HG02852 (cell line): ENCODE data around the gene ZNF2.
"Not testable (repeated sequence)": the region's sequence is repeated elsewhere in the genome, so short reads cannot be mapped to it uniquely, and the experiment has no call there.

Experiments used
- ATAC-seq: cut with Tn5 transposase; IDR thresholded peaks from one replicate; pipeline ENCODE4 v1.9.1; 2021; ENCODE audit warnings: mild to moderate bottlenecking, moderate library complexity; ENCODE audit not compliant: unreplicated experiment

Gene ZNF2

DNA sequence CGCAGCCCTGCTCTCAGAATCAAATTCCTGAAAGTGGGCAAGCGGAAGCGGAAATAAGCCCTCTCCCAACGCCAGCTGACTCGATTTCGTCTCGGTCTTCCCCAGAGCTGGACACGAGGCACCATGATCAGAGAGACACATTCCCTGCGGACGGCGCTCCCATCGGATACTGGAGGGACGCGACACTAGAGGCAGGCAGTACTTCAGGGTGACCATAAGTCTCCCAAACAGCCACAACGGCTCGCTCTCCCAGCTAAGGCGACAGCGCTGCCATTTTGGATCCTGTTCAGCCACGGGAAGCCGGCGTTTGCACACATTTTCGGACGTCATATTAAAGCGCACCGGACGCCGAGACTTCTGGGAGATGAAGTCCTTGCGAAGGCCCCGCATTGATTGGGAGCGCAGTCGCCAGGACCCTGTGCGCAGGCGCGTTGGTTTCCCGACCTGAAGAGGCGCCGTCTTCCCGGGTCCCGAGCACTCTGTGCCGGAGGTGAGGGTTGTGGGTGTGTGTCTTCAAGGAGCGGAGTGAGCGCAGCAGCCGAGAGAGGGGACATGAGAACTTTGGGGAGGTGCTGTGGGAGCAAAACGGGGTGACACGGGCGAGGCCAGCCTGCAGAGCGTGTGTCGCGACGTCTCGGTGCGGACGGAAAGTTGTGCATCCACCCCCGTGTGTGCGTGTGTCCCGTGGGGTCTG, at the start of gene ZNF2:
TSS of gene ZNF2 (plus strand) at position 439 of the 694 bp plus-strand sequence. CDS start 10,418 bp downstream, outside the sequence.
- ATAC-seq: peak; percentile 90

DNA sequence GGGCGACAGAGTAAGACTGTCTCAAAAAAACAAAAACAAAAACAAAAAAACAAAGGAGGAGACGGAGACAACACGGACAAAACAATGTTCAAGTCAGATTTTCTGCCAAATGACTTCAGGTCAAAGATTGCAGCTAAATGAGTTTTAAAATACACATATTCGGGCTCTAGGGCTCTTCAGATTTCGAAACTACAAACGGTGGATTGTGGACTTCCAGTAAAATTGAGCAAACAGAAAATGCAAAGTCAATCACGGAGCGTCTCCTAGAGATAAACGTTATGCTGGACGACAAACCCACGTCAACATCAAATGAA, 44.6 kb upstream of the ZNF2 start:
- ATAC-seq: peak; percentile 10

DNA sequence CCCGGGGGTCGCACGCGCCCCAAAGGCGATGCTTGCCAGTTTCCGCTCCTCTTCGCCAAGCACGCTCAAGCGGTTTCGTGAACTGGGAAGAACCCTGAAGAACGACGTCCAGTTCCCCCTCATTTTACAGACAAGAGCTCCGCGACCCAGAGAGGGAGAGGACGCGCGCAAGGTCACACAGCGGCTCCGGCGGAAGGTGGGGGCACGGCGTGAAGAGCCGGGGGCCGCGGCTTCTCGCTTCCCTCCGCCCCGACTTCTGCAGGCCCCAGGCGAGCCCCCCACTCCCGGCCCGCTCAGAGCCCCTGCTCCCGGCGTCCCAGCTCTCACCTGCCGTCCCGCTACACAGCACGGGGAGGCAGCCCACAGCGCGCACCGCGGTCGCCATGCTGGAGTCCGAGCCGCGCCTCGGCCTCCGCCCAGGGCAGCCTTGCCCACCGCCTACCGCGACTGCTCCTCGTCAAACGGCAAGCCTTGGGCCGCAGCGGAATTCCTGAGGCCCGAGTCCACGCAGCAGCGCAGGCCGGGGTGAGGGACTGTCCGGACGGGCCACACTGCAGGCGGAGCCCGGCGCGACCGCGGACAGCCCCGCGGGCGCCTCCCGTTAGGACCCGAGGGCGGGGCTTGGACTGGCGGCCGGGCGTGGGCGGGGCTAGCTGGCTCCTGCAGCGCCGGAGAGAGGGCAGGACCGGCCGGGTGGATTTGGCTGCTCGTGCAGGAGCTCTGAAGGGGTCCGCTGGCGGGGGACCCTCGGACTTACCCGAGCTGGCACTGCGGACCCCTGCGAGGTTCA, 44.0 kb upstream of the ZNF2 start, which contains the start of gene MRPS5:
TSS of gene MRPS5 (minus strand) at position 402 of the 790 bp plus-strand sequence. CDS start at position 385, 17 bp downstream.
- peak; percentile 93 for ATAC-seq

DNA sequence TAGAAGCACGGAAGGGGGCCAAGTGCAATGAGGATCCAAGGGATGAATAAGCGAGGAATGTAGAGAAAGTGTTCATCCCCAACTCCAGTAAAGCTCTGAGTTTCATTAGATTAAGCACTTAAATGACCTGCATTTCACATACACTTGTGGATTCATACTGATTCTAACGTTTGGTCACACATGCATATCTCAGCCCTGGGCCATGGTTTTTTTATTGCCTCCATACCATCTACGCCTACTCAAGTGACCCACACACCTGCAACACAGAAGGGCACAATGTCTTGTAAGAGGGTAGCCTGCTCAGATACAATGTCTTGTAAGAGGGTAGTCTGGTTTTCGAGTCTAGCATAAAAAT, 43.4 kb upstream of the ZNF2 start:
- peak; percentile 9 for ATAC-seq

DNA sequence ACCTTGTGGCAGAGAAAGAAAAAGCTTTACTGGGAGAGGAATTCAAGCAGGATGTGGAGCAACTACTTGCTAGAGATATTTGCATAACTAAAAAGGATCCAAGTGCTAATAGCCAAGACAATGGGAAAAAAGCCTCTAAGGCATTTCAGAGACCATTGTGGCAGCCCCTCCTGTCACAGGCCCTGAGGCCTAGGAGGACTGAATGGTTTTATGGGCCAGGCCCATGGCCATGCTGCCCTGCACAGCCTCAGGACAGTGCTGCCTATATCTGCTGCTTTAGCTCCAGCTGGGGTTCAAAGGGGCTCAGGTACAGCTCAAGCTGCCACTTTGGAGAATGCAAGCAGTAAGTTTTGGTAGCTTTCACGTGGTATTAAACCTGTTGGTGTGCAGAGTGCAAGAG, 26.9 kb upstream of the ZNF2 start:
- ATAC-seq: no peak

DNA sequence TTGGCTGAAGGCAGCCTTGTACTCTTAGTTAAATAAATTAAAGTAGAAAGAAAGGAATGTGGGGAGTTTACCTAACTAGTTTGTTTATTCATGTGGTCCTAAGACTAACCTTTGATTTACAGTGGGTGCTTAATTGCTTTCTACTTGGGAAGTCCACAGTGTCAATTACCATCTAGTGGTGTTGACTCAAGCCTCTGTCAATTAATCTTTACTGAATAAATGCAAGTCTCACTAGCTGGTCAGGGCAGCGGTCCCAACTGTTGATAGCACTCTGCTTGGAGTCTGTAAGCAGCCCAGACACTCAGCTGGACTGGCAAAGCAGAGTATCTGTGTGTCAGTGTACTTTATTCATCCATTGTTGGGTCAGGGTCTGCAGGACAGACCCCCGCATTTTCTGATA, 21.8 kb upstream of the ZNF2 start:
- ATAC-seq: no peak

DNA sequence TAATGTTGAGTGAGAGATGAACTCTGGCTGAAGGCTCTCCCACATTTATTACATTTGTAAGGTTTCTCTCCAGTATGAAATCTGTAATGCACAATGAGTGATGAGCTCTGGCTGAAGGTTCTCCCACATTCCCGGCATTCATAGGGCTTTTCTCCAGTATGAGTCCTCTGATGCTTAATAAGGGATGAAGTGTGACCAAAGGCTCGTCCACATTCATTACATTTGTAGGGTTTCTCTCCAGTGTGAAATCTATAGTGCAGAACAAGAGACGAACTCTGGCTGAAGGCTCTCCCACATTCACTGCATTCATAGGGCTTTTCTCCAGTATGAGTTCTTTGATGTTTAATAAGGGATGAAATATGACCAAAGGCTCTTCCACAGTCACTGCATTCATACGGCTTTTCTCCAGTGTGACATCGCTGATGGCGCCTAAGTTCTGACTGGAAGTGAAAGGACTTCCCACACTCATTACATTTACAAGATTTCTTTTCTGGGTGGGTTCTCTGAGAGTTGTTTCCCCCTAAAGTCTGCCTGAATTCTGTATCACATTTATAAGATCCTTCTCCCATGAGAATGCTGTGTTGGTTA, 16.1 kb upstream of the ZNF2 start:
- ATAC-seq: no peak

DNA sequence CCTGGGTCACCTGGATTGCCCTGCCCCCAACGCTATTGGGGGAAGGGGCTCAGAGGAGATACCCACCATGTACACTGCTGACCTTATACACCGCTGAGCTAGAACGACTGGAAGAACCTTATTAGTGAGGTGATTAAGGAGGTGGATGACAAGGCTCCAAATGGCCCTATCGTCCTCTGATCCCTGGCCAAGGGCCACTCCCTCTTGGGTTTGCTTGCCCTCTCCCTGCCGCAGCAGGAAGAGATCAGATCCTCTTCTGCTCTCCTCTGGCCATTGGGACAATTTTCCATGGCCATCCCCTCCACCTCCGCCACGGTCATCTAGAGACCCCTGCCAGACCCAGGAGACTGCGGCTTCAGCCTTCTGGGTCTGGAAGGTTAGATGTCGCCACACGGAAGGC, 7.2 kb upstream of the ZNF2 start:
- ATAC-seq: no peak

DNA sequence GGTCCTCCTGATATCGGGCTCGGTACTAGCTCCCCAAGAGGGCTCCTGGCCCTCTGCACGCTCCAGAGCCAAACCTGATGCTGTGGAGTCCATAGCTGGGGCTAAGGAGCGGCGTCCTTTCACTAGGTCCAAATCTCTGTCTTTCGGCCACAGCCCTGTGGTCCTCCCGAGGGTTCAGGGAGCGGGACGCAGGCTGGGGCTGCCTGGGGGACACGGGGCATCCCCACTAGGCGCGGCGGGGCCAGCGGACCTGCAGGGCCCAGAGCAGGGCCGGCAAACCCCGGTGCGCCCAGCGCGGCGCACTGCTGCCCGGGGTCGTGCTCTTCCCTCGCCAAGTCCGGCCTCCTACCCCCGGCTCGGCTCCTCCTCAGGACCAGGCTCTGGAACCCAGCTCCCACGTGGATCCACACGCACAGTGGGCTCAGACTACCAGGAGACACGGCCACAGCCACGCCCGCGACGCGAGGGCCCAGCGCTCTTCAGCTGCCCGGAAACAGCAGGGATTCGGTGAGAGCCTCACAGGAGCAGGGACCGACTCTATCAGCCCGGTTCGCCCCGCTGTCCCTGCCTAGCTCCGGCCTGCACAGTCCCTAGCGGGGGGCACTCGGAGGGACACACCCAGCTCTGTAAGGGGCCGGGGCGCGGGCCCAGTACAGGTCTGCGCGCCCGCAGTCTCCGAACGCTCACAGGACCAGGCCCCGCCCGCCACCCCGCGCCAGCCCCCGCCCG, 6.6 kb upstream of the ZNF2 start:
- peak; percentile 51 for ATAC-seq

DNA sequence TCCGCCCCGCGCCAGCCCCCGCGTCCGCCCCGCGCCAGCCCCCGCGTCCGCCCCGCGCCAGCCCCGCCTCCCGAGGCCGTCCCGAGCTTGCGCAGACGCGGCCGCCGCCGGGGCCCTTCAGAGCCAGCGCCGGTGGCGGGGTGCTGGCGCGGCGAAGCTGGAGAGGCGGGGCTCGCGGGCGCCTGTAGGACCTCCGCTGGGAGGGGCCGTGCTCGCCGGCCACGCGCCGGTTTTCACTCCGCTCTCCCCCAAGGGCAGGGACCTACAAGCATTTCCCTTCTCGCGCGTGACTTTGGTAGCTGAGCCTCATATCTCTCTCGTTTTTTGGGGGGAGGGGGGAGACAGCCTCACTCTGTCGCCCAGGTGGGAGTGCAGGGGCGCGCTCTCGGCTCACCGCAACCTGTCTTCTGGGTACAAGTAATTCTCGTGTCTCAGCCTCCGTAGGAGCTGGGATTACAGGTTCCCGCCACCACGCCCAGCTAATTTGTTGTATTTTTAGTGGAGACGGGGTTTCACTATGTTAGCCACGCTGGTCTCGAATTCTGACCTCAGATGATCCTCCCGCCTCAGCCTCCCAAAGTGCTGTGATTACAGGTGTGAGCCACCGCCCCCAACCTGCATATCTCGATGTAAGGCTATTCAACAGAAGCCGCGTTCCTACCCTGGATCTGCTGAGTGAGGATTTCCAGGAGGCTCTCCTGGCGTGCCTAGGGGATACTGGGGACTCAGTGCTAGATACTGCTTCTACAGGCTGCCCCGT, 5.7 kb upstream of the ZNF2 start, which contains the start of gene ZNF514:
TSS of gene ZNF514 (minus strand) at position 159 of the 760 bp plus-strand sequence. CDS start 6,595 bp downstream, outside the sequence.
- peak; percentile 95 for ATAC-seq

DNA sequence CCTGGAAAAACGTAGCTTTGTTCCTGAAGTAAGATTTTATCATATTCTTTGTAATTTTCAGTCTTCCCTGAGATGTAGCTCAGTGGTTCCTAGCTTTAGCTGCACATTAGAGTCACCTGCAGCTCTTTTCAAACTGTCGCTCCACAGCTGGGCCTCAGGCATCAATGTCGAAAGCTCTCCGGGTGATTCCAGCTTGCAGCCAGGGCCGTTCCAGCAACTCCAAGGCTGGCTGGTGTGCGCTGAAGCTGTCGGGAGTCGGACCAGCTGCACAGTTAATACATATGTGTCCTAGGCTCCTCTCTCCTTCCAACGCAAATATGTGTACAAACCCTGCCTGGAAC, 609 bp upstream of the ZNF2 start:
- peak; percentile 15 for ATAC-seq

DNA sequence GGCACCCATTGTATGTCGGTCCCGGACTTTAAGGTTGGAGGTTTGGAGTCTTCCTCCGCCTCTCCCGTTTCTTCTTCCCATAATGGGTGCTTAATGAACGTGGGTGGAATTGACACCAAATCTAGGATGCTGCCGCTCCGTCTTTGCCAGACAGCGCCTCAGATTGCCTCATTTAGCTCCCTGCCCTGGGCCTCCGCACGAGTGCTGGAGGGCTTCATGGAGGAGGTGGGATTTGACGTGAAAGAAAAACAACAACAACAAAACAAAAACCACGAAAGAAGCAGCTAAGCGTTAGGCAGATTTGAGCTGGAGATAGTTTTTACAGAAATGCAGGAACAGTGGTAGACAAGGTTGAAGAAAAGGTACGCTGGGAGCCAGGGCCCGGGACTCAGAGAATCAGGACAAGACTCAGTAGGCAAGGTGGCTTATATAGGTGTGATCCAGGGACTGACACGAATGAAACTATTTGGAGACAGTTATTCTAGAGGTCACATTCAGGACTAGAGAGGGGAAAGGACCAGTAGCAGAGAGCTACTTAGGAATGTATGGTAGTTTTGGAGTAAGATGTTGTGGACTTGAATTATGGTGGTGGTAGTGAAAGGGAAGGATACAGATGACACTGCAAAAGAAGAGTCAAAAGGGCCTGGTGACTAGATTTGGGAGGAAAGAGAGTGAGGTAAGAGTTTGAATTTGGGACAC, 605 bp downstream of the ZNF2 start:
- no peak for ATAC-seq

DNA sequence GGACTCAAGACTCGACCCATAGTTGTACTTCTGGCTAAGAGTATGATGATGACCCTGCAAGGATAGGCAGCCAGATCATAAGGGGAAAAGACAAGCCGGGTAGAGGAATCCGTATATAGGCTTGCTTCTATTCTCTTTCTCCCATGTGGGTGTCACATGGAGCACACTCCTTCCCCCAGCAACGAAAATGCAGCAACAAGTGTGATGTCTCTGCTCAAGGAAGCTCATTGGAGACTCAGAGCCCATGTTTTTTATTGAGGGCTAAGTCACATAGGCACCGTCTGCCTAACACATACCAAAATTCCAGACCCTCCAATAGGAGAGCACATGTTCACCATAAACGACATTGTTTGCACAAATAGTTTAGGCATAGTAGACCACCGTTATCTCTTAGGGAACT, 6.3 kb downstream of the ZNF2 start:
- no peak for ATAC-seq

DNA sequence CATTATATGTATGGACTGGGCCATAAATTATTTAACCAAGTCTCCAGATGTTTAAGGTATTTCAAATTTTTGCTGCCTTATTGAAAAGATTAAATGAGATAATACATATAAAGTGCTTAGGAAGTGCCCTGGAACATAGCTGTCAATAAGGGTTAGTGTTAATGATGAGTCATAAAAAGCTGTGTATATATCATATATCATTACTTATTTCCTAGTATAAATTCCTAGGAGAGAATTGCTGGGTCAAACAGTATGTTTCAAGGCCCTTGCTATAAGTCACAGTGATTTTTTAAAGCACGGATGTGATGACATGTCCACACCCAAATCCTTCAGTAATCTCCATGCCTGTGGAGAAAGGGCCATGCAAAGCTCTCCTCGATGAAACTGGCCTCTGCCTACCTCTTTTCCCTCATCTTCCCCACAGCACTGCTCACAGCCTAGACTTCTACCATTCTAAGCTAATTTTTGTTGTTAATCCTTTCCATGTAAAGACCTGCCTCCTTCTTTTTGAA, 8.5 kb downstream of the ZNF2 start:
- ATAC-seq: no peak

DNA sequence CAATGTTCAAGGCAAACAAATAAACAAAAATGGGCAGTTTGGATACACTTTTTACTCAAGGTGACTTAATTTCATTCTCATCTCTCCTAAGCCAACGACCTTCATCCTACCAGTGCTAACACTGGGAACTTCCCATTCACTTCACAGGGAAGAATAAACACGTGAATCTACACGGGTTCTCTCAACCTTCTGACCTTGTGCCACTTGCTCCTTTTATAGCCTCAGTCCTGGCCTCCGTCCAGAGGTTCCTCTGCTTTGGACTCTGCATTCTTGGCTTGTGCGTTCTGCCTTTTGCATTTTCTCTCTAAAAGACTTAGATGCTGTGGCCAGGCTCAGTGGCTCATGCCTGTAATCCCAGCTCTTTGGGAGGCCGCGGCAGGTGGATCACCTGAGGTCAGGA, 13.8 kb downstream of the ZNF2 start:
- no peak for ATAC-seq

DNA sequence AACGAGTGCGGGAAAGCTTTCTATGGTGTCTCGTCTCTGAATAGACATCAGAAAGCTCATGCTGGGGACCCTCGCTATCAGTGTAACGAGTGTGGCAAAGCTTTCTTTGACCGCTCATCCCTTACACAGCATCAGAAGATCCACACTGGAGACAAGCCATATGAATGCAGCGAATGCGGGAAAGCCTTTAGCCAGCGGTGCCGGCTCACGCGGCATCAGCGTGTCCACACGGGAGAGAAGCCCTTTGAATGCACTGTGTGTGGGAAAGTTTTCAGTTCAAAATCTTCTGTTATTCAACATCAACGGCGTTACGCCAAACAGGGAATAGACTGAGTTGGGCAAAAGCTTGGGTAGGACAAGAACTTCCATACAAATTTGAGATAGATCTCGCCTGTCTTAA, 16.2 kb downstream of the ZNF2 start:
- no peak for ATAC-seq

DNA sequence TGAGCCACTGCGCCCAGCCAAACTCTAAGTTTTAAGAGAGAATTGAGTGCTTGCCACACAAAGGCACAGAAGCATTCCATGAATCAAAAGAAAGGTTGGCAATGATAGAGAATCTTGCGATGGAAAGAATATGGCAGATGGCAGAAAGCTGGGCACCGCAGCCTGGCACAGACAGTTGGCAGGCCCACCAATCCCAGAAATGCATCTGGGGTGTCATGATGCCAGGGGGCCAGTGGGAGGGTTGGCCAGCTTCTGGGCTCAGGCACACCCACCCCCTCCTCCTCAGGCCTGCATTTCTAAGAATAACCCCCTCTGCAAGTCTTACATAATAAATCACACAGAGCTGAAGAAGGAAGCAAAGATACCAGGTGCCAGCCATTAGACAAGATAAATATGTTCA, 19.6 kb downstream of the ZNF2 start:
- no peak for ATAC-seq

DNA sequence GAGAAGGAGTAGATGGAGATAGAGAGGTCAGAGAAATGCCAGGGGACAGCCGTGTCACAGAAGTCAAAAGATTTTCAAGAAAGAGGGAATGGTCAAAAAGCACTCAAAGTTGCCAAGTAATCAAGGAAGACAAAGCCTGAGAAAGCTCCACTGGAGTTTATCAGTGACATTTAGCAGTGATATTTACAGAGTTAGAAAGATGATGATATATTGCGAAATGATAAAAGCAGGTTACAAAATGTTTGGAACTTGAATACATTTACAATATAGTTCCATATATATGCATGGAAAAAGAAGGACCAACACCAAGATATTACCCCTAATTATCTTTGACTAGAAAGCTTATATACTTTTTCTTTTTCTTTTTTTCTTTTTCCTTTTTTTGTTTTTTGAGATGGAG, 20.4 kb downstream of the ZNF2 start:
- no peak for ATAC-seq

DNA sequence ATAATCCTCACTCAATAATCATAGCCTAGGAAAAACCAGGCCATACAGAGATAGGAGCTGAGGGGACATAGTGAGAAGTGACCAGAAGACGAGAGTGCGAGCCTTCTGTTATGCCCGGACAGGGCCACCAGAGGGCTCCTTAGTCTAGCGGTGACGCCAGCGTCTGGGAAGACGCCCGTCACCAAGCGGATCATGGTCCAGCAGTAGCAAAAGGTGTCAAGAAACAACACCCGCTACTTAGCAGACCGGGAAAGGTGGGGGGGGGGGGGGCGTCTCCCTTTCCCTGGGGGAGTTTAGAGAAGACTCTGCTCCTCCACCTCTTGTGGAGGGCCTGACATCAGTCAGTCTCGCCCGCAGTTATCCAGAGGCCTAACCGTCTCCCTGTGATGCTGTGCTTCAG, 27.3 kb downstream of the ZNF2 start:
- not testable (repeated sequence) for ATAC-seq

DNA sequence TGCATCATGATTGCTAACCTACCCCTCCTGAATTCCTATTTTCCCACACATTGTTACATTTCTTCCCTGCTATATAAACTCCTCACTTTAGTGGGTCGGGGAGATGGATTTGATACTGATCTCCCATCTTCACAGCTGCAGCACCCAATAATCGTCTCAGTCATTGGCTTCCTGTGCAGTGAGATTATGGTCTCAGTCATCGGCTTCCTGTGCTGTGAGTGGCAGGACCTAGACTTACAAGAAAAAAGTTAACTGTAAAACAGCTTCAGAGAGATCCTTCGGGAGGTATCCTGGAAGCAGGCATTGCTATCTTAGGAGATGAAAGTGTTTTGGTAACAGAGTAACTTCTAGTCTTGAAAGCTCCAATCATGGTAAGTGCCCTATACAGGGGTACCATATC, 38.3 kb downstream of the ZNF2 start:
- no peak for ATAC-seq
